Activated effector memory CD4-positive, alpha-beta T cell treated with Interleukin-2 at 50 U/mL for 16 hours (primary cell): ENCODE data around the gene RNF8.

Source experiments
- DNase-seq: peaks from one replicate; pipeline ENCODE4 v3.0.0-alpha.2; 2020

The RNF8 gene

GRCh38 chr6:37362101-37362828, 8.5 kb downstream of the RNF8 start:
- DNase-seq: no peak

GRCh38 chr6:37365791-37366190, 12.0 kb downstream of the RNF8 start:
- no peak for DNase-seq

- no peak for DNase-seq
Observed at GRCh38 chr6:37366910-37367309, 13.1 kb downstream of the RNF8 start.

GRCh38 chr6:37368961-37369320, 15.2 kb downstream of the RNF8 start:
- DNase-seq: no peak

GRCh38 chr6:37369321-37370201, 15.8 kb downstream of the RNF8 start:
- no peak for DNase-seq

GRCh38 chr6:37371154-37372083, 17.6 kb downstream of the RNF8 start:
- no peak for DNase-seq

- no peak for DNase-seq
Observed at GRCh38 chr6:37372116-37372515, 18.3 kb downstream of the RNF8 start.

GRCh38 chr6:37373822-37374471, 20.2 kb downstream of the RNF8 start:
- no peak for DNase-seq

GRCh38 chr6:37375376-37375775, 21.6 kb downstream of the RNF8 start:
- DNase-seq: no peak

GRCh38 chr6:37376078-37376743, 22.4 kb downstream of the RNF8 start:
- no peak for DNase-seq

- no peak for DNase-seq
Observed at GRCh38 chr6:37381579-37381978, 27.8 kb downstream of the RNF8 start.

GRCh38 chr6:37382994-37383765, 29.4 kb downstream of the RNF8 start:
- DNase-seq: no peak

- DNase-seq: no peak
Observed at GRCh38 chr6:37388578-37388977, 34.8 kb downstream of the RNF8 start.

GRCh38 chr6:37389857-37390256, 36.1 kb downstream of the RNF8 start:
- no peak for DNase-seq

GRCh38 chr6:37391120-37391519, 37.3 kb downstream of the RNF8 start:
- no peak for DNase-seq

- DNase-seq: no peak
Observed at GRCh38 chr6:37392821-37393220, 39.0 kb downstream of the RNF8 start.

- no peak for DNase-seq
Observed at GRCh38 chr6:37393381-37393929, 39.7 kb downstream of the RNF8 start.

- no peak for DNase-seq
Observed at GRCh38 chr6:37396571-37397180, 42.9 kb downstream of the RNF8 start.

GRCh38 chr6:37399131-37399530, 45.3 kb downstream of the RNF8 start:
- DNase-seq: no peak

- no peak for DNase-seq
Observed at GRCh38 chr6:37399795-37400490, 46.2 kb downstream of the RNF8 start.
